ENCODE data around the gene GRPEL2.

The GRPEL2 gene

GRCh38 chr5:149322518-149322917 is 22.8 kb upstream of the GRPEL2 start:
- Histone ChIP-seq H3K4me2 (no peak overlapping the region), H3K4me3 (IDR thresholded peaks at IDR 0.05; ENCODE audit: insufficient read depth, low read depth, low read length) (no peak overlapping the region), H3K27ac (no peak overlapping the region), H3K4me1 (ENCODE audit: low read depth, poor library complexity, severe bottlenecking) (no peaks in the 10 kb centered on the region), H2AFZ (ENCODE audit: low read depth) (no peak overlapping the region), H3K27me3 (ENCODE audit: insufficient read depth, low read depth) (no peaks in the 10 kb centered on the region), H3K36me3 (ENCODE audit: insufficient read depth) (no peaks in the 10 kb centered on the region), H4K20me1 (ENCODE audit: insufficient read depth) (no peaks in the 10 kb centered on the region), H3K9ac (no peak overlapping the region), H3K79me2 (ENCODE audit: insufficient read depth, low read depth) (no peaks in the 10 kb centered on the region)
- no peak for TF ChIP-seq CTCF (conservative IDR thresholded peaks at IDR 0.05; ENCODE audit: low read depth, low read length)

GRCh38 chr5:149323210-149323609 is 22.1 kb upstream of the GRPEL2 start:
- H3K36me3 ChIP-seq (ENCODE audit: insufficient read depth) = no peaks in the 10 kb centered on the region
- no peak overlapping the region for H3K4me2 ChIP-seq
- H3K27ac ChIP-seq = no peak overlapping the region
- H3K4me3 ChIP-seq (IDR thresholded peaks at IDR 0.05; ENCODE audit: insufficient read depth, low read depth, low read length) = no peak overlapping the region
- no peaks in the 10 kb centered on the region for H3K4me1 ChIP-seq (ENCODE audit: low read depth, poor library complexity, severe bottlenecking)
- H3K79me2 ChIP-seq (ENCODE audit: insufficient read depth, low read depth) = no peaks in the 10 kb centered on the region
- H2AFZ ChIP-seq (ENCODE audit: low read depth) = no peak overlapping the region
- no peak overlapping the region for H3K9ac ChIP-seq
- no peak for TF ChIP-seq CTCF (conservative IDR thresholded peaks at IDR 0.05; ENCODE audit: low read depth, low read length)
- no peaks in the 10 kb centered on the region for H4K20me1 ChIP-seq (ENCODE audit: insufficient read depth)
- no peaks in the 10 kb centered on the region for H3K27me3 ChIP-seq (ENCODE audit: insufficient read depth, low read depth)

- Histone ChIP-seq H3K4me3 (IDR thresholded peaks at IDR 0.05; ENCODE audit: insufficient read depth, low read depth, low read length) (no peak overlapping the region), H2AFZ (ENCODE audit: low read depth) (no peak overlapping the region), H3K27ac (no peak overlapping the region), H3K79me2 (ENCODE audit: insufficient read depth, low read depth) (no peaks in the 10 kb centered on the region), H3K4me2 (no peak overlapping the region), H4K20me1 (ENCODE audit: insufficient read depth) (no peaks in the 10 kb centered on the region), H3K9ac (no peak overlapping the region), H3K27me3 (ENCODE audit: insufficient read depth, low read depth) (no peaks in the 10 kb centered on the region), H3K4me1 (ENCODE audit: low read depth, poor library complexity, severe bottlenecking) (no peaks in the 10 kb centered on the region), H3K36me3 (ENCODE audit: insufficient read depth) (no peaks in the 10 kb centered on the region)
- no peak for TF ChIP-seq CTCF (conservative IDR thresholded peaks at IDR 0.05; ENCODE audit: low read depth, low read length)
Measured at GRCh38 chr5:149323621-149324205, 21.6 kb upstream of the GRPEL2 start.

- Histone ChIP-seq H3K4me2 (no peak overlapping the region), H4K20me1 (ENCODE audit: insufficient read depth) (no peaks in the 10 kb centered on the region), H3K79me2 (ENCODE audit: insufficient read depth, low read depth) (no peaks in the 10 kb centered on the region), H3K27me3 (ENCODE audit: insufficient read depth, low read depth) (no peaks in the 10 kb centered on the region), H3K36me3 (ENCODE audit: insufficient read depth) (no peaks in the 10 kb centered on the region), H3K4me1 (ENCODE audit: low read depth, poor library complexity, severe bottlenecking) (no peaks in the 10 kb centered on the region), H3K27ac (no peak overlapping the region), H3K4me3 (IDR thresholded peaks at IDR 0.05; ENCODE audit: insufficient read depth, low read depth, low read length) (no peak overlapping the region), H3K9ac (no peak overlapping the region), H2AFZ (ENCODE audit: low read depth) (no peak overlapping the region)
- TF ChIP-seq CTCF (conservative IDR thresholded peaks at IDR 0.05; ENCODE audit: low read depth, low read length) = no peak
Measured at GRCh38 chr5:149324641-149325040, 20.7 kb upstream of the GRPEL2 start.
